ENCODE results near the gene IFT81.
"Not testable (repeated sequence)": the region's sequence is repeated elsewhere in the genome, so short reads cannot be mapped to it uniquely, and the experiment has no call there.

The IFT81 gene

GRCh38 chr12:110211639-110212536 is 87.7 kb downstream of the IFT81 start:
- not testable (repeated sequence) for DNase-seq

- no peak for DNase-seq
Observed at GRCh38 chr12:110217996-110218674, 94.0 kb downstream of the IFT81 start.

DNA sequence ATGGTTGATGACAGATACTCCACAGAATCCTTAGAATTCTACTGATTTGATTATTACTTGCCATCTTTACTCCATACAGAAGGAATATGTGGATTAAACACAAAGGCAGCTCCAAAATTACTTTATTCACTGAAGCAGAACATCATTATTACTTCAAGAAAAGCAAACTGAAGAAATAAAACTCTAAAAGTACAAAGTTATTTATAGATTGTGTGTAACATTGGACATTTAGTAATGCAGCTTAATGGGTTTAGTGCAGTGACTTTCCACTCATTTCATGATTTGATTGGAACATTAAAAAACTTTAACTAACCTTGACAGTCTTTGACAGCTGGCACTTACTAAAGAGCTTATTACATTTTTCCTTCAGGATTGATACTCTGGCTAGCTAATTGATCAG is 97.9 kb downstream of the IFT81 start:
- DNase-seq, result no peak

DNA sequence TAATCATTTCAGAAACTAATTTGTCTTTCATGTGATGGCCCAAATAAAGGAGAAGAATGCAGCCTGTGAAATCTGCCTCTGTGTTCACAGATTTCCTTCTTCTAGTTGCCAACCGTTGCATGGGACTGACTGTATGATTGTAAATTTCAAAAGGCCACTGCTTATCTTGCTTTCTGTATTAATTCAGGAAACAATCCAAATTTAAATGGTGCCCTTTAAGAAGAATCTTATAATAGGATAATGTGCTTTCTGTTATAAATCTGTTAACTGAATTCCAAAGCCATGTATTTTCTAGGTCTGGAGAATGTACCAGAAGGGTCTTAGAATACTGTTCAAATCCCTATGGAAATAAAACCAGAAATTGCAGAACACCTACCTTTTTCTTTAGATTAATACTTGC is 98.3 kb downstream of the IFT81 start:
- DNase-seq, result no peak

- DNase-seq, result no peak
Observed at GRCh38 chr12:110223777-110224378, 99.7 kb downstream of the IFT81 start.

DNA sequence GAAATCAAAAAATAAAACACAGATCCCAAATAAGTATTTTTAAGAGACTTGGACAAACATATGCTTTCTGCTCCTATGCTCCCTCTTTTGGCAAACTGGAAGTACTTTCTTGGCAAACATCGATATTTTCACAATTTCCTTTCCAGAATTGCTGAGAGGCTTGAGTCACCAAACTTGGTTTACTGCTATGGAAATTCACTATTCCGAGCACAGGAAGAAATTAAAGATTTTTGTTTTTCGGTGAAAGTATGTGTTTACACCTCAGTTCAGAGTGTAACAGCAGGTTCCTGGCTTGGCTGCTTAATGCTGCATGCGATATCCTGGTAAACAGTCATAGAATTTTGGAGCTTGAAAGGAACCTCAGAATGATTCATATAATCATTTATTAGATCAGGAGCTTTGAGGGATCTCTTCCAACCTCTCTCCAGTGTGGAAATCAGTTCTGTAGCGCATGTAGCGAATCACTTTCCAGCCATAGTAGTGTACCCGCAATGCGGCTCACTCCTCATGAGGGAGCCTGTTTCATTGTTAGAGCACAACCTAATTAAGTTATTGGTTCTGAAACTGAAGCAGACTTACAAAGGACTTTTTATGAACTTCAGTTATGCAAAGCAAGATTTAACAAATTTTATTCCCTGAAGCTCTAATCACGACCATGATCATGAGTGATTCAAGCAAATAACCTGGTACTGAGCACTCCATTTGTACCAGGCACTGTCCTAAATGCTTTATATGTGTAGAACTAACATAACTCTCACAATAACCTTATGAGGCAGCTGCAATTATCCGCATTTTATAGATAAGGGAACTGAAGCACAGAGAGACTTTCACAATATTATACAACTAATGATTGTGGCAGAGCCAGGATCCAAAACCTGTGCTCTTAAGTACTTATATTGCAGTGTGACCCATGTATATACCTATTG is 100.5 kb downstream of the IFT81 start:
- no peak for DNase-seq

GRCh38 chr12:110227138-110227537 is 103.0 kb downstream of the IFT81 start:
- DNase-seq, result no peak

- not testable (repeated sequence) for DNase-seq
Observed at GRCh38 chr12:110228348-110228747, 104.2 kb downstream of the IFT81 start.

DNA sequence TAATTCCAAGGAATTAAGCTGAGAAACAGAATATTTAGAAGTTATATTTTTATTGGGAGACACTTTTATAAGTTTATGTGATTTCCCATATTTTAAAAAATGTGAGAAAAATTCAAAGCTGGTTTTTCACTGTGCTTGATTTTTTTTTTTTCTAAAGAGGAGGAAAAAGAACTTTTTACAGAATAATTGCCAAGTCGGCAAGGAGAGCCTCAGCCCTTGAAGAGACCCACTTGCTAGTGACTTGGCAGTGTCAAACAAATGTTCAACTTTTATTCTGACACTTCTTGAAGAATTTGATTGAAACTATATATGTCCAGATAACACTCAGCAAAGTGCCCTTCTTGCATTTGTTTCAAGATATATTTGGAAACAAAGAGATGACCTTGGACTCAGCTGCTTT is 104.6 kb downstream of the IFT81 start:
- DNase-seq, result no peak

DNA sequence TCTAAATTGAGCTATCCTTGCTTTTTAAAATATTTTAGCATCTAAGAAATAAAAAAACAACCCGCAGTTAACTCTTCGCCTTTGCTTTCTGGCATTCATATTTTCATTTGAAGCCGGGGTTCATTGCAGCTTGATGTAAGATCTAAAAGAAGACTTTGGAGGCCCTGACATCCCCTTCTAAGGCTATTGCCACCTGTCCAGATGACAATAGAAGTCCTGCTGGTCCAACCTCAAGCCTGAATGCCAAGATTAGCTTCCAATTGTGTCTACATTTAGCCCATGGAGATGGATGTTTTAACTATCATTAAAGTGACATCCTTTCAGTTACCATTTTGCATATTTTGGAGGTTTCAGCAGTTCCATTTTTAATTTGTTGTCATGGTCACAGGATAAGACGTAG is 105.3 kb downstream of the IFT81 start:
- DNase-seq, result no peak

GRCh38 chr12:110230655-110231054 is 106.5 kb downstream of the IFT81 start:
- DNase-seq, result no peak

DNA sequence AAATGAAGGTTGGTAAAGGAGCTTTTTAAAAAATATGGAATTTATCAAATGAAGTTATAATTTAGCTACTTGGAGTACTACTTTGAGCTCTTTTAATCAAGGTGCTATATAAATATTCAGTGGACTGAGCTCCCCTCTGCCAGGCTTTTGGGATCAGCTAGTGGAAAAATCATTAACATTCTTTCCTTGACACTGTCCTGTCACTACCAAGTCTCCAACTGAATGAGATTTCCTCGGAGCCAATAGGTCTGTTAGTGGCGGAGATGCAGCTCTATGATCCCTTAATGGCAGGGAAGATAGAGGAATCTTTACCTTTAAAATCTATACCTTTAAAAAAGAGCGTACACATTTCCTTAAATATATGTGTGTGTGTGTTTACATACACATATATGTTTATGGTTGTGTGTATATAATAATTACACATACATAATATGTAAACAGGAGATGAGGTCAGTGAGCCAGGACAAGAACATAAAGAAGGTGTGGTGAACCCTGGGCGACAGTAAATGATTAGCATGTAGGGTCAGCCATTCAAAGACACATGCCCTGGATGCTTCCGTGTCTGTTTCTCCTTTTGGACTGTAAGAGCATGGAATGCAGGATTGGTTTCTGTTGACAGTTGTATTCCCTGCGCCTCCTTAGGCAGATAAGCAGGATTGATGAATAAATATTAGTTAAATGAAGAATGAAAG is 109.2 kb downstream of the IFT81 start:
- DNase-seq, result no peak

- no peak for DNase-seq
Observed at GRCh38 chr12:110234331-110234751, 110.2 kb downstream of the IFT81 start.

DNA sequence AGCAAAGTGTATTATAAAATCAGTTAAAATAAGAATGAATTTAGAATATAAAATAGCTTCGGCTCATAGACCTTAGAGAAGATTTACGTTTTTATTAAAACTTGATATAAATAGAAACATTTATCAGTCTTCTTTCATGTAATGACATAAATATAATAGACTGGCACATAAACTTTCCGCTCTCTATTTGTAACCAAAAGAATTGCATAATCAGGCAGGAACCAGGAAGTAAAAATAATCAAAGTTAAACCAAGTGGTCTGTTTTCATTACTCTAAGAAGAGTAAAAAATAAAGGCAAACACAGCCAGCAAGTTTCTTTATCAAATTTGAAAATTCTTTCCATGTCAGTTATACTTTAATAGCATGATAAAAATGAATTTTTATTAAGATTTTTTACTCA is 110.6 kb downstream of the IFT81 start:
- no peak for DNase-seq

DNA sequence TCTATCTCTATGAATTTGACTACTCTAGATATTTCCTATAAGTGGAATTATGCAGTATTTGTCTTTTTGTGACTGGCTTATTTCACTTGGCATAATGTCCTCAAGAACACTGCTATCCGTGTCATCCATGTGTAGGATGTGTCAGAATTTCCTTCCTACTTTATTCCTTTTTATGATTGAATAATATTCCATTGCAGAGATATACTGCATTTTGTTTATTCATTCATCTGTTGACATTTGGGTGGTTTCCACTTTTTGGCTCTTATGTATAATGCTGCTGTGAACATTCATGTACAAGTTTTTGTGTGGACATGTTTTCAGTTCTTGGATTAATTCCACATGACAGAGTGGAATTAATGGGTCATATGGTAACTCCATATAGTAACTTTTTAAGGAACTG is 111.2 kb downstream of the IFT81 start:
- DNase-seq, result no peak

DNA sequence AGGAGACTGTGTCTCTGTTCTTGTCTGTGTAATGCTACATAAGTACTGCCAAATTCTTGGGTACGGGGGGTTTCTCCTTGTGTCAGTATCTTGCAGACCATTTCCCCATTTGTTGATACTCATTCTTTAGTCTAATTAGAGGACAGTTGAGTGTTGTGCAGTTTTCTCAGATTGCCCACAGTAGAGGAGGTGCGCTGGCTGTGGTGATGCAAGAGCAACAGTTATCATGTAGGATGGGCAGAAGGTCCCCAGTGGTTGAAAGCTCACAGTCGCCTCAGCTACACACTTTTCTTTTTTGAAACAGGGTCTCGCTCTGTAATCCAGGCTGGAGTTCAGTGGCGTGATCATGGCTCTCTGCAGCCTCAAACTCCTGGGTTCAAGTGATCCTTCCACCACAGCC is 119.1 kb downstream of the IFT81 start:
- DNase-seq, result no peak

DNA sequence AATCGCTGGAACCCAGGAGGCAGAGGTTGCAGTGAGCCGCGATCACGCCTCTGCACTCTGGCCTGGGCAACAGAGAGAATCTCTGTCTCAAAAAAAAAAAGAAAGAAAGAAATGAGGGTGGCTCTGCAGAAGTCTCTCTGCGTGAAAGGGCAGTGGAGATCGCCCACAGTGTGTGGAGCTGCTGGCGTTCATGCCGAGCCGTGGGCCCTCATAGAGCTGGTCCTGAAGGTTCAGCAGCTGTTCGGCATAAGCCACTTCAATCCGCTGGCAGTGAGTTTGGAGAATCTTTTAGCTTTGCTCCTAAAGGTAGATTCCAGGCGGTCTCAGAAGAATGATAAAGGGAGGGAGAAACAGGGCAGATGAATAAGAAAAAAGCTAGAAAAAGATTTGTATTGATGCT is 120.2 kb downstream of the IFT81 start:
- no peak for DNase-seq

GRCh38 chr12:110244829-110245228 is 120.7 kb downstream of the IFT81 start:
- DNase-seq, result no peak

- DNase-seq, result peak; percentile 58
Observed at GRCh38 chr12:110245369-110245772, 121.2 kb downstream of the IFT81 start.

- no peak for DNase-seq
Observed at GRCh38 chr12:110246636-110247339, 122.6 kb downstream of the IFT81 start.

GRCh38 chr12:110247340-110248095 is 123.4 kb downstream of the IFT81 start:
- DNase-seq, result no peak
